CD4-positive, alpha-beta T cell treated with Interleukin-12 subunit alpha and Interleukin-12 subunit beta, for 1 hour (primary cell): ENCODE data around the gene BNIP3.
"Not testable (repeated sequence)": the region's sequence is repeated elsewhere in the genome, so short reads cannot be mapped to it uniquely, and the experiment has no call there.

Experiments used
- DNase-seq: peaks from one replicate; pipeline ENCODE4 v3.0.0-alpha.2; 2020

The BNIP3 gene

DNA sequence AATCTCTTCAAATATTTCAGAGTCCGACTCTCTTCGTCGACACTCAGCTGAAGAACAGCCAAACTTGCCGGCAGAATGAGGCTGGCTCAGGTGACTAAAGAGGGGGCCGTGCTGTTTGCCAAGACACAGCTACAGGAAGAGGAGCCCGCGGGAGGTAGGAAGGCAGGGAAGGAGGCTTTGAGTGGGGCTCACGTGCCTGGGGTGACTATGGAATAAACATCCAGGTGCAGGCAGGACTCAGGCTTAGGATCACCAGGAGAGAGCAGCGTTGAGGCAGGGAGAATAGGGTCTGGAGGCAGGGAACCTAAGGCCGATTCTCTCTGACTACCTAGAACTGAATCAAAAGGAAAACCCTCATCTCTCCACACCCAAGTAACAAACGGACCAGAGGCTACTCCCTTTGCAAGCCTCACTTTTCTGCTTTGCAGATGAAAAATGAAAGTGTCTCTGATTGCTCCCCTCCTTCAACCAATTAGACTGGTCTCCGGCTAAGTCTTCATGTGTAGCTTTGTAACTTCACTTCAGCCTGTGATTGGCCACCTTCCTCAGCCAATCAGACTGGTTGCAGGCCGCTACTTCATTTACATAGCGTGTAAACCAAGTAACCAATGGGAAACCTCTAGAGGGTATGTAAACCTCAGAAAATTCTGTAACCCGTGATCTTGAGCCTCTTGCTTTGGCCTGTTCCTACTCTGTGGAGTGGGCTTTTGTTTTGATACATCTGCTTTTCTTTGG lies 19.7 kb upstream of the BNIP3 start:
- peak; percentile 33 for DNase-seq

DNA sequence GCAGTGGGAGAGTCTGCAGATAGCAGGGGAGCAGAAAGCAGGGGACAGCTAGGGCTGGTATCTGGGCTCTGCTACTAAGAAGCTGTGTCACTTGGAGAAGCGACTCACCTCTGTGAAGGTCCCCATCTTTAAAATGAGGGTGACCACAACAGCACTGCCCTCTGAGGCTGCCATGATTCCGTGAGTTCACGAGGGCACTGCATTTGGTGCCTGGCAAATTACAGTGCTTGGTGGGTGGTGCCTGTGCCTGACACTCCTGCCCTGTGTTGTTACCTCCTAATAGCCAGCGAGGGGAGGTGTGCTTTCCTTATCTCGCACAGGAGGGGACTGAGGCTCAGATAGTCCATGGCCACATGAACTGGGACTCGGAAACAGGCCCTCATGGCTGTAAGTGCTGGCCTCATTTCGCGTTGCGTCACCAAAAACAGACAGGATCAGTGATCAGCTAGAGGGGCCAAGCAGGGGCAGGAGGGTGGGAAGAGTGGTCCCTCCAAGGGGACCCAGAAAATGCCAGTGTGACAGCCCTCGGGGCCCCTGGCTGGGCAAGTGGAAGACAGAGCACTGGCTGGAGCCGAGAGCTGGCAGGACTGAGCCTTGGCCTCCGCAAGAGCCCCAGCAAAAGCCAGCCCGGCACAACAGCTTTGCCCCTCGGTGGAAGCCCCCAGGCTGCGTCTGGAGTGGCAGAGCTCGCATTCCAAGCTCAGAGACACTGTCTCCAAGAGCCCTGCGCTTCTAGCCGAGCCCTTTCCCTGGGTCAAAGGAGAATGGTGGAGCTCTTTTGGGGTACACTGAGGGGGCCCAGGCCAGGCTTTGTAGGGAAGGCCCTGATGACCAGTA lies 17.3 kb upstream of the BNIP3 start:
- DNase-seq: no peak

DNA sequence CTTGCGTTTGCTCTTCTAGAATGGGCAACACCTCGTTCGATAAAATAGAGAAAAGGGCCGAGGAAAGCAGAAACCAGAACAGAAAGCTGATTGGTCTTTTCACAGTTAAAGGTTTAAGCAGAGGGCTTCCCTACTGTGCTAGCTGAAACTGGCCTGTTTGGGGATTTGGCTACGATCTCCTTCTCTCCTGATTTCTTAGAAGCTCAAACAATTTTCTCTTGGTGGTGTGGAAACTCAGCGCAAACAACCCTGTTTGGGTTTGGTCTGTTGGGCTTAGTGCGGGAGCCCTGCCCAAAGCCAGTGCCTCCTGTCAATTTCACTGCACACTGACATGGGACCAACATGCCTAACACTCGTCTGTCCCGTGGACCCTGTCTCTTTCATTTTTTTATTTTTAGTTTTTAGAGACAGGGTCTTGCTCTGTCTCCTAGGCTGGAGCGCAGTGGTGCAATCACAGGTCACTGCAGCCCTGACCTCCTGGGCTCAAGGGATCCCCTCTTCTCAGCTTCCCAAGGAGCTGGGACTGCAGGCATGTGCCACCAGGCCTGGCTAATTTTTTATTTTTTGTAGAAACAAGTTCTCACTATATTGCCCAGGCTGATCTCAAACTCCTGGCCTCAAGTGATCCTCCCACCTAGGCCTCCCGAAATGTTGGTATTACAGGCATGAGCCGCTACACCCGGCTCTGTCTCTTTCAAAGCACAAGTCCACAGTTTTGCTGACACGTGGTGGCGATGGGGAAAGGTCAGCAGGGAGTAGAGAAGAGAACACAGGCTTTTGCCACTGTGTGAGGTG lies 16.5 kb upstream of the BNIP3 start:
- DNase-seq: no peak

DNA sequence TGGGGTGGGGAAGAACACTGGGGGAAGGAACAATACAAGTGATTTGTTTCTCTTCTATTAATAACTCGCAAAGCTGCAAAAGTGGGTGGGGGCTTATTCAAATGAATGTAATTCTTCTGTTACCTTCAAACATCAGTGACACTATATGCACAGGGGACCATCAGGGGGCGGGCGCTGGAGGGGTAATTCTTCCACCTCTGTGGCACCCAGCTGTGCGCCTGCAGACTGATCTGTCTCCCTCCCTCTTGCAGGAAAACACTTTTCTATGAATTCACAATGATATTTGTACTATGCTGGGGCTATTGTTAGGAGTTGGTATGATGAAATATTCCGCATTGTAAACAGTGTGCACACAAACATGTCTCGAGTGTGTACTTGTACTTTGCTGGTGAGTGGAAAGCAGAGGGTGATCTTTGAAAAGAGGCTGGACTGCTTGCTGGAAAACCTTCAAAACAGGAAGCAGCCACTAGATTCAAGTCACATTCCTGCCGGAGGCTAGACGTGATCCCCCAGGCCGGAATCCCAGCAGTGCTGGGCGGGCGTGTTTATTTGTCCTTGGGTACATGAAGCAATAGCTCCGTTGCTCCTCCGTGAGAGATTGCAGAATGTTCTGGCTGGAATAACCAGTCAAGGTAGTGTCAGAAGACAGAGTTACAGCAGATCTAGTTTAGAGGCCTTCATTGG lies 15.8 kb upstream of the BNIP3 start:
- DNase-seq: no peak

DNA sequence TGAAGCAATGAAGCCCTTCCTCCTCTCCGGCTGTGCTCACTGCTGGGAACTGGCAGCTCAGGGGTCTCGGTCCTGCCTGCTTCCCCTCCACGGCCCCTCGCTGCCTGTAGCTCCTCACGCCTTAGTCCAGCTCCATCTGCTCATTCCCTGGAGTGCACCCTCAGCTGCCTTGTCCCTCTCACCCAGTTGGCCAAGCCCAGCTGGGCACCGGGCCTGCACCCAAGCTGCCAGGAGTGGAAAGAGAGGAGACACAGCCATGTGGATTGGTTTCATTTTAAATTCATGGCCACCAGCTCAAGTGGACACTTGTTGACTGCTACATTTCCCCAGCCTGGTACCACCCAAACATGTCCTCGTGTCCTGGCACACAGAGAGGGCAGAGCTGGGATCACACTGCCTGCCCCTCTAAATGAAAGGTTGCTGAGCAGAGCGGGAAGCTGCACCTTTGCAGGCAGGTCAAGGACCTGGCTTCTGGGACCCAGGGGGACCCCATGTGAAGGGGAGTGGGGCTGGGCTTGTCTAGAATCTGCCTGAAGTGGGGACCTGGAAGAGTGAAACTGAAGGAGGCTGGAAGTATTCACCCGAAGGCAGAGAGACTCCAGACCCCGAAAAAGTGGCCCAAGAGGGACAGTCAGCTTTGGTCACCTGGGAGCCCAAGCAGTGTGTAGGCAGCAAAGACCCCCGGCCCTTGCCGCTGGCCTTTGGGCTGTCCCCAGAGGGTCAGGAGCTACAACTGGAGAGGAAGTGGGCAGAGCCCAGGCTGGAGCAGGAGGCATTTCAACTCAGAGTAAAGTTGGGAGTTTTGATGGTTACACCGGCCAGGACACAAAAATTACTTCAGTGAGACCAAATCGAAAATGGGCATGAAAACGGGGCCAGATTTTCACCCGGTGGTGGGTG lies 15.0 kb upstream of the BNIP3 start:
- no peak for DNase-seq

DNA sequence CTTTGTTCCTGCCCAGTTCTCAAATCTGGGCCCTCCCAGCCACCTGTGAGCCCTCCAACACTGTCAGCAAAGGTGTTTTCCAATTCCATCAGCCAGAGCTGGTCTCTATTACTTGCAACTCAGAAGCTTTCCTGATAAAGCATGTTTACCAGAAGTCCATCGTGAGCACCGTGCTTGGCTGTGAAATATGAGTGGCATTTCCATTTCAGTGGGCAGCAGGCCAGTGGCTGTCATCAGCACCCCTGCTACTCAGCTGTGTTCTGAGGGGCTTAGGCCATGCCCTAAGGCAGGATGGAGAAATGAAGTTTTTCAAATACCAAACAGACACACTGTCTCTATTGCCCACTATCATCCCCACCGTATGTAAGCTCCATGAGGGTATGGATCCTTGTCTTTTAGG lies 12.7 kb upstream of the BNIP3 start:
- DNase-seq: no peak

DNA sequence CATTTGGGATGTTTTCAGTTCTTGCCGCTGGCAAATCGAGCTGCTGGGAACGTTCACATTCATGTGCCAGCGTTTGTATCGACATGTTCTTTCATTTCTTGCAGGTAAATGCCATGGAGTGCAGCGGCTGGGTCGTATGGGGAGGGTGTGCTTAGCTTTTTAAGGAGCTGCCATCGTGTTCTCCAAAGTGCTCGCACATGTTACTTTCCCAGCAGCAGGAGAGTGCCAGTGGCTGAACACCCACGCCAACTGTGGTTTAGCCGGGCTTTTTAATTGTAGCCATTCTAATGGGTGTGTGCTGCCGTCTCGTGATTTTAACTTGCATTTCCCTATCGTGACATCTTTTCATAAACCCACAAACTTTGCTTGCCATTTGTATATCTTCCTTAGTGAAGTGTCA lies 11.6 kb upstream of the BNIP3 start:
- no peak for DNase-seq

DNA sequence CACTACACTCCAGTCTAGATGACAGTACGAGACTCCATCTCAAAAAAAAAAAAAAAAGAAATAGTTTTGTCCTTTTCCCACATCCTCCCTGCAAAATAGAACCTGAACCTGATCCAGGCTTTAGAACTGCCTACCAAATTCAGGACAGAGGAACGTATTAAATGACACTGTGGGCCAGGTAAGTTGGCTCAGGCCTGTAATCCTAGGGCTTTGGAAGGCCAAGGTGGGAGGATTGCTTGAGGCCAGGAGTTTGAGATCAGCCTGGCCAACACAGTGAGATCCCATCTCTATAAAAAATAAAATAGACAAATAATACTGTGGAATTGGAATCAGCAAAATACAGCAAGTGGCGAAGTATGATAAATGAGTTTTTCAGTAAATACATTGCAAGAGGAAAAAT lies 10.0 kb upstream of the BNIP3 start:
- DNase-seq: no peak

DNA sequence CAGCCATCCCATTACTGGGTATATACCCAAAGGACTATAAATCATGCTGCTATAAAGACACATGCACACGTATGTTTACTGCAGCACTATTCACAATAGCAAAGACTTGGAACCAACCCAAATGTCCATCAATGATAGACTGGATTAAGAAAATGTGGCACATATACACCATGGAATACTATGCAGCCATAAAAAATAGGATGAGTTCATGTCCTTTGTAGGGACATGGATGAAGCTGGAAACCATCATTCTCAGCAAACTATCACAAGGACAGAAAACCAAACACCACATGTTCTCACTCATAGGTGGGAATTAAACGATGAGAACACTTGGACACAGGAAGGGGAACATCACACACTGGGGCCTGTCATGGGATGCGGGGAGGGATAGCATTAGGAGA lies 6.1 kb upstream of the BNIP3 start:
- not testable (repeated sequence) for DNase-seq

DNA sequence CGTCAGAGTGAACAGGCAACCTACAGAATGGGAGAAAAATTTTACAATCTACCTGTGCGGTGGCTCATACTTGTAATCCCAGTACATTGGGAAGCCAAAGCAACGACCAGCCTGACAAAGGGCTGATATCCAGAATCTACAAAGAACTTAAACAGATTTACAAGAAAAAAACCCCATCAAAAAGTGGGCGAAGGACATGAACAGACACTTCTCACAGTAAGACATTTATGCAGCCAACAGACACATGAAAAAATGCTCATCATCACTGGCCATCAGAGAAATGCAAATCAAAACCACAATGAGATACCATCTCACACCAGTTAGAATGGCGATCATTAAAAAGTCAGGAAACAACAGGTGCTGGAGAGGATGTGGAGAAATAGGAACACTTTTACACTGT lies 5.6 kb upstream of the BNIP3 start:
- not testable (repeated sequence) for DNase-seq

DNA sequence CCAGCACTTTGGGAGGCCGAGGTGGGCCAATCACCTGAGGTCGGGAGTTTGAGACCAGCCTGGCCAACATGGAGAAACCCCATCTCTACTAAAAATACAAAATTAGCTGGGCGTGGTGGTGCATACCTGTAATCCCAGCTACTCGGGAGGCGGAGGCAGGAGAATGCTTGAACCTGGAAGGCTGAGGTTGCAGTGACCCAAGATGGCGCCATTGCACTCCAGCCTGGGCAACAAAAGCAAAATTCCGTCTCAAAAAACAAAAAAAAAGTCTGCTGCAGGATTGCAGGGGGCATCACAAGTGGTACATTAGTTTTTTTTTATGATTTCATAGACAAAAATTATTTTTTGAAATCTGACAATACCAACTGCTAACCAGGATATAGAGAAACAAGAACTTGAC lies 5.1 kb upstream of the BNIP3 start:
- DNase-seq: not testable (repeated sequence)

DNA sequence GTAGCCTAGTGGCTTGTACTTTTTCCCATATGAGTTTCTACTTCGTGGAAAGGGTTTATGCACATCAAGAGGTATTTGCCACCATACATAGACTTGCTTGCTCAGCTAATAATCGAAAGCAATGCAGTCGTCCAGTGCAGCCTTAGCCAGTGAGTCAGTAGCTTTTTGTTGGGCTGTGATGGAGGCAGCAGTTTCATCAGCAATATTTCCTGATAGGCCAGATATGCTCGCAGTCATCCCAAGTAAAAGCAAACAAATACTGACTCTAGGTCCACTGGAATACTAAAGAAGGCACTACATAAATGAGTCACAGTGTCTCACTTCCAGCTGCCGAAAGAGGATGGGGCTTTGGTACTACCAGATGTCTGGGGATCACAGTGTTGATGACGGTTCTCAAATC lies 2.1 kb upstream of the BNIP3 start:
- no peak for DNase-seq

DNA sequence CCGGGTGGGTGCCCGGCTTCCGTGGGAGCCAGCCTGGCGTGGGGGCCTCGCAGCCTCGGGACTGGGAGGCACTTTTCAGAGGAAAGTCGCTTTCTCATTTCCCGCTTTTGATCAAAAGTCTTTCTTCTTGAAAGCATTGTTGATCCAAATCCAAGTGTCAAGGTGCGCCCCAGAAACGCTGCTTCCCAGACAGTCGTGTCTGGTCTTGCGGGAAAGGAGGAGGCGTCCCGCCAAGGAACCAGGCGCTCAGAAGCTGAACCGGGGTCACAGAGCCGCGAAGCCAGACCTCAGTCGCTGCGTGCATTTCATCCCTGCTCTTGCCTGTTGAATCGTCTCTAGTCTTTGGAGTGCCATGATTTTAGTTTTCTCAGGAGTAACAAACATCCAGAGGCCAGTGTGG lies 1.1 kb upstream of the BNIP3 start:
- DNase-seq: no peak

DNA sequence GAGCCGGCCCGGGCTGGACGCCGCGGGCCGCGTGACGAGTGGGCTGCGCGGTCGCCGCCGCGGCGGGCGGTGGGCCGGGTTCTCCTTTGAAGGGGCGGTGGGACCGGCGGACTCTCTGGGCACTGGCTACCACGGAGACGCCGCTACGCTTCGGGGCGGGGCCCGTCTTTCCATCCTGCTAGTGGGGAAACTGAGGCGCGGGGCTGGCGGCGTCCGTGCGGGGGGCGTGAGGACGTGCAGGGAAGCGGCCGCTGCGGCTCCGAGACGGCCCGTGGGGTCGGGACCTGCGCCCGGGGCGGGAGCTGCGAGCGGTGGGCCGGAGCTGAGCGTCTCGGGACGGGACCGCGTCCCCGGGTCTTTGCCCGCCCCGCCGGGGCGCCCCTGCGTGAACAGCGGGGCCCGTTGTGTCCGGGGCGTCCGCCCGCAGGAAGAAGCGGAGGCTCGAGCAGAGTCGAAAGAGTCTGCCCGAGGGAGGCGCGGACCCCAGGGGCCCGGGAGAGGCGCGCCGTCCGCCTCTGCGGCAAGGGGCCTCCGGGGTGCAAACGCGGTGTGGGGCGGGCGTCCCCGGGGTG lies 548 bp upstream of the BNIP3 start:
- DNase-seq: peak; percentile 11

DNA sequence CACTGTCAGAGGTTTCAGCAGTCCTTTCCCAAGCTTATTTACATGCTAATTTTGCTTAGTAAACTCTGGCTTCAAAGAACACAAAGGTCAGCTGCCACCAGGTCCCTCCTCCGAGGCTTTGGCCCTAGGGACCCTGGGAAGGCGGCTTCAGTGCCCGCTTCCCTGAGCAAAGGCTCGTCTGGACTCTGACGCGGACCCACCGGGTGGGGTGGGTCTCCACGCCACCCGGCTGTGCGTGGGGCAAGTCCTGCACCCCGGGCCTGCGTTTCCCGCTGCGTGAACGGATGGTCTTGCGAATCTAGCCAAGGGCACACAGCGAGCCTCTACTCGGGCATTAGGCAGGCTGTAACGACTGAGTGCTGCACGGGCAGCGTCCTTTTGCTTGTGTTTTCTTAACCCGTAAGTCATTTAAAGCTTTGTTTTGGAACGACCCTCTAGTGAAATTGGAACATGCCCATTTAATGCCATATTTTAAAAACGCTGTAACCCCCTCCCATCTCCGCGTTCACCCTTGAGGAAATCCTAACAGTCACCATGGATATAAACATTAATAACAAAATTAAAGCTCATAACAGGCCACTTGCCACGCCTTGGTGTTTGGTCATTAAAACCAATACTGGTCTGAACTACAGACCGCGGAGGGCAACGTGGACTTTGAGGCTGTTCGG lies 828 bp downstream of the BNIP3 start:
- DNase-seq: no peak

DNA sequence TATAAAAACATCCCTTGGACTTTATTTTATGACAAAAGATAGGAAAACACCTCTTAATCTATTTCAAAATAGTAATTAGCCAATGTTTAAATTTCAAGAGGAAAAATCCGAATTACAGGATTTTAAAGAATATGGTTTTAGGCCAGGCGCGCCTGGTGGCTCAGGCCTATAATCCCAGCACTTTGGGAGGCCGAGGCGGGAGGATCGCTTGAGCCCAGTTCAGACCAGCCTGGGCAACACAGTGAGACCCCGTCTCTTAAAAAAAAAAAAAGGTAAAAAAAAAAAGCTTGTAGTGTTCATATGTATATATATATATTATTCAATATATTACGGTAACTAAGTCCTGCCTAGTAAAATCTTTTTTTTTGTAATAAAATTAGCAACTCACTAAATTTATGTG lies 1.4 kb downstream of the BNIP3 start:
- no peak for DNase-seq

DNA sequence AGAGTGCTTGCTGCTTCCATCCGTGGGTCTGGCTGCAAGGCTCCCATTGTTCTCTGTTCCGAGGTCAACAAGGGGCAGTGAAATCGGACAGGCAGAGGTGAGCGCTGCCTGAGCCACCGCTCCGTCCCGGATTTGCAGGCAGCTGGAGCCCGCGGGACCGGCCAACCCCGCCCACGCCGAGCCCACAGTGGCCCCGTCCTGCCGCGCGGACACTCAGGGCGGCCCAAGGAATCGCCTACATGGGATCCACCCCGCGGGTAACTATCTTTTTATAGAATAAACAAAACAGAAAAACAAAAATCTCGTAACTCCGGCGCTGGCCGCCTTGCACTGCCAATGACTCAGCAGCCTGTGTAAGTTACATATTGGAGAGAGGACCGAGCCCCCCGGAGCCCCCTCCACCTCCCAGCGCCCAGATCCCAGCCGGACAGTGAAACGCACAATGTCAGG lies 1.9 kb downstream of the BNIP3 start:
- DNase-seq: no peak

DNA sequence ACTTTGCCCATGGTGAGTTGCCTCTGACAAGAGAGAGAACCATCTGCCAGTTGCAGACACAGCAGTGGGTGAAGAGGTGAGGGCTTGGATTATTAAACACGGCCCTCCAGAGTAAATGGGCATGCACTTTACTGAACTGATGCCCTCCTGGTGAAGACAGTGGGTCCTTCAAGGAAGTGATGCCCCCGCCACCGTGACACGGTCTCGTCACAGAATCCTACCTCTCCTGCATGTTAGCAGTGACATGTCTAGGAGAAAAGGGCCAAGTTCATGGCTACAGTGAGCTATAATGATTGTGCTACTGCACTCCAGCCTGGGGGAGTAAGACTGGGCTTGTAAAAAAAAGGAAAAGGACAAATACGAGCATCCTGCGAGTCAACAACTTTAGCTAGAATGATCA lies 2.4 kb downstream of the BNIP3 start:
- no peak for DNase-seq

DNA sequence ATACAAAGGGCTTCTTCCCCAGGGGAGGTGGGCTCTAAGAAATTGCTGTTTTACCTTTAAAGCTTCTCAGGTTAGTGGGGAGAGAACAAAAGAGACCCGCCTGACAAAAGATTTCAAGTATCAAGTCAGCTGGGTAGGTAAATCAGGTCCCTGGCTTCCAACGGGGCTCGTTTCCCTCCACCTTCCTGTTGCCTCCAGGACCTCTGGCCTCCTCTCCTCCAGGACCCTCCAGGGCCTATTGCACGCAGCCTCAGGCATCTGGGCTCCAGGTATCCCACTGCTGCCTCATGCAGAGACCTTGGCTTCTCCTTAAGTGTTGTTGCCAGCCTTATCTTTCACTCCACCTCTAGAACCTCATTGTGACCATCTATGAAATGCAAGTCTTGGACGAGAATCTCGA lies 2.9 kb downstream of the BNIP3 start:
- no peak for DNase-seq

DNA sequence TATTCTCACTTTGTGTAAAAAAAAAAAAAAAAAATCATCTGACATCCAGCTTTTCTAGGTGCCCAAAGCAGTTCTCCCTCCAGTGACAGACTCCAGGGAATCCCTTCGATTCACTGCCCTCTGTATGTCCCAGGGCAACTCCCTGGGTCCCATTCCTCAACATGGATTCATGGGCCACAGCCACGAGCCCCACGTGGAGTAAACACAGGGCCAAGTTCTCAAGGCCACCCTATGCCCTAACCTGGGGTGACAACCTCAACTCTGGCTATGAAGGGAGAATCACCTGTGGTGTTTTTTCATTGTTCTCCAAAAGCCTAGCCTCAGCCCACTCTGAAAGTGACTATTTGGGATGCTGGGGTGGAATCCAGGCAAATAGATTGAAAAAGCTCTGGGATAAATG lies 3.4 kb downstream of the BNIP3 start:
- DNase-seq: no peak
